GM21619 (cell line): ENCODE data around the gene TMEM54.

ENCODE experiments used
- ATAC-seq: cut with Tn5 transposase; IDR thresholded peaks from one replicate; pipeline ENCODE4 v1.9.1; 2021; ENCODE audit not compliant: unreplicated experiment

Gene TMEM54

DNA sequence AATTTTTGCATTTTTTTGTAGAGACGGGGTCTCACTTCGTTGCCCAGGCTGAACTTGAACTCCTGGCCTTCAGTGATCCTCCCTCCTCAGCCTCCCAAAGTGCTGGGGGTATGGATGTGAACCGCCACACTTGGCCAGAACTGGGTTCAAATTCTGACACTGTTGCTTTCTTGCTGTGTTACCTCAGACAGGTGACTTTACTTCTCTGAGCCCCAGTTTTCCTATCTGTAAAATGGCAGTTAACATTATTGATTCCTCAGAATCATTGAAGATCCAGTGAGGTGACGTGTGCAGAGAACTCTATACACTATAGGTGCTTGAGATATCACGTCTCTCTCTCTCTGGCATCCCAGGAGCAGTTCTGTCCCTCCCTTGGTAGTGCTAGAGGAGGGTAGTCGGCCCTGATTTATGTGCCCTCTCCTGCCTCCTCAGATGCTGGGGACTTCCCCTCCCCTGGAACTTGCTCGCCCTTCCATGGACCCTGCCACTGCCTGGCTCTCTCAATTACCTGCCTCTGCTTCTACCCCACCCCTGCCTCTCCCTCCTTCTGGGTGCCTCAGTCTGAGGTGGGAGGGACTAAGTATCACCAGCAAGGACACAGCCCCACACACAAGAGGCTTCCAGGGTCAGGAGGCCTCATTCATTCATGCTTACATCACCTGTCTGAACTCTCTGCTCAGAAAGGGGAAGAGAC, 17.7 kb downstream of the TMEM54 start:
- no peak for ATAC-seq

DNA sequence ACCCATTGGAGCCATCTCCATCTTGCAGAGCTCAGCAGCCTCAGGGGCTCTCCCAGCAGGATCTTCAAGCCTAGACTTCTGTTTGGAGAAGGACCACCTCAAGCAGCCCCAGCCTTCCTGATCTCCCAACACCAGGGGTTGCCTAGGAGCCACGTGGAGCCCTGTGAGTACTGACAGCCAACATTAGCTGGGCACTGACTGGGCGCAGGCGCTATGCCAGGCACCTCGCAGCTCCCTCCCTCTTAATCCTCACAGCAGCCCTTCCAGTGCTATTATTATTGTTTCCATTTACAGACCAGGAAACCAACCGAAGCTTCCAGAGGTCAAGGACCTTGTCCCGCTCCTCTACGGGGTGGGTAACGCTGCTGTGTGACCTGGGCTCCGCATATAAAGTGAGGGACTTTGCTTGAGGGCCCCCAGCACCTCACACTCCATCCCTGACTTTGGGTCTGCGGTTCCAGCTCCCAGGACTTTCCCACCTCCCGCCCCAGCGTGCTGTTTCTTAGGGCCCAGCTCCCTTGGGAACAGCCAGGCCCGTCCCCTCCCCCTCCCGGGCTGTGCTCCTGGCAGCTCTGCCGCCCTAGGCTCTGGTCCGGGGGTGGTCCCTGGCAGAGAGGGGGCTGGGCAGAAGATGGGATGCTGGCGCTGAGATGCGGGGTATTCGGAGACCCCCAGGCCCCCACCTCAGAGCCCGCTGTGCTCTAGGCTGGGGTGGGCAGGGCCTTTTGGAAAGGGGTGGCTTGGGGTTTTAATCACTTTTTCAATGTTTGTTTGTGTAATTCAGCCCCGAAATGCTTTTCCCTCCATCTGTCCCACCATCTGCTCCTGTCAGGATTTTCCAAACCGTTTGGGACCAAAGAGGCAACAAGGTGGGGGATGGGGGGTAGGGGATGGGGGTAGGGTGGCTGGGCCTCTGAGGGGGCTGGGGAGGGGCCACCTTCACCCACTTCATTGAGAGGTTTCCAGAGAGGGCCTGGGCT, 19.0 kb downstream of the TMEM54 start:
- no peak for ATAC-seq

DNA sequence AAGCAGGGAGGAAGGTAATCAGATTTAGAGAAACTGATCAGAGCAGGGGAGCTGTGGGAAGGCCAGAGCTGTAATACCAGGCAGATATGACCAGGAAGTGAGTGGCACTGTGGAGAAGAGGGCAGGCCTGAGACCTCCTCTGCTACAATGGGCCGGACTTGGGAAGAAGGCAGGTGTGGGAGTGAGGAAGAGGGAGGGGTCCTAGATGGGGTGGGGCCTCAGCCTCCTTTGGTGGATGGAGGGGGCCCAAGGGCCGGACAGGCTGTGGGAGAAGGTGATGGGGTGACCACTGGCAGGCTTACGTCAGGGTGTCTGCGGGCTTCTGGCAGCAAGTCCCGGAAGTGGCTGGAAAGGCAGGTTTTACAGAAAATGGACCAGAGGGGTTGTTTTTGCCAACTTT, 19.9 kb downstream of the TMEM54 start:
- no peak for ATAC-seq

DNA sequence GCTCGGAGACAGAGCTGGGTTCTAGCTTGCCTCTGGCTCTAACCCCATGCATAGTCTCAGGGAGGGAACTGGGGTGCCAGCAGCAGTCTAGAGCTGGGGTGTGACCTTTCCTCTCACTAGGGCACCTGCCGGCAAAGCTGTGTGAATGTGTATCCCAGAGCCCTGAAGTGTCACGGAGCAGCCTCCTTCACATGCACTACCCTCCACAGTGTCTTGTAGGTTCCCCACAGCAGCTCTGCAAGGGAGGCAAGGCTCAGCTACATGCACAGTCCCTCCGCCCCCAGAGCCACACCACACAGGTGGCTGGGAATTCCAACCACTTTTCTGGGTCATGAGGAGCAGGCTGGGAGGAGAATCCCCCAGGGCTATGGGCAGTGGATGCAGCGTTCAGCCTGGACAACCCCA, 22.6 kb downstream of the TMEM54 start:
- no peak for ATAC-seq

DNA sequence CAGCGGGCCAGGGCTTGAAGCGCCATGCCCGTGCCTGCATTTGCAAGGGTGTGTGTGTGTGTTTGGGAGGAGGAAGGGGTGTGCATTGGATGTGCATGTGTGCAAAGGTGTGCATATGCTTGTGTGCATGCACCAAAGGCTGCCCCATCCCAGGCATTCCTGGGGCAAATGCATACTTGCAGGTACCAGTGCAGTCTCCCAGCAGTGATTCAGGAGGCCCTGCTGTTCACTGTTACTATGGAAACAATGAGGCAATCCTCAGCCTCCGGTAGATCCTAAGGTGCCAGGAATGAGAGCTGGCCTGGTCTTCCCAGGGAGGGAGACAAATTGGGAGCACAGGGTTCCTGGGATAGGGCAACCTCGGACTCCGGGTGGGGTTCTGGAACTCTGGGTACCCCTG, 23.0 kb downstream of the TMEM54 start:
- ATAC-seq, result no peak

- ATAC-seq, result no peak
Measured at GRCh38 chr1:32877211-32878110, 23.7 kb downstream of the TMEM54 start.

DNA sequence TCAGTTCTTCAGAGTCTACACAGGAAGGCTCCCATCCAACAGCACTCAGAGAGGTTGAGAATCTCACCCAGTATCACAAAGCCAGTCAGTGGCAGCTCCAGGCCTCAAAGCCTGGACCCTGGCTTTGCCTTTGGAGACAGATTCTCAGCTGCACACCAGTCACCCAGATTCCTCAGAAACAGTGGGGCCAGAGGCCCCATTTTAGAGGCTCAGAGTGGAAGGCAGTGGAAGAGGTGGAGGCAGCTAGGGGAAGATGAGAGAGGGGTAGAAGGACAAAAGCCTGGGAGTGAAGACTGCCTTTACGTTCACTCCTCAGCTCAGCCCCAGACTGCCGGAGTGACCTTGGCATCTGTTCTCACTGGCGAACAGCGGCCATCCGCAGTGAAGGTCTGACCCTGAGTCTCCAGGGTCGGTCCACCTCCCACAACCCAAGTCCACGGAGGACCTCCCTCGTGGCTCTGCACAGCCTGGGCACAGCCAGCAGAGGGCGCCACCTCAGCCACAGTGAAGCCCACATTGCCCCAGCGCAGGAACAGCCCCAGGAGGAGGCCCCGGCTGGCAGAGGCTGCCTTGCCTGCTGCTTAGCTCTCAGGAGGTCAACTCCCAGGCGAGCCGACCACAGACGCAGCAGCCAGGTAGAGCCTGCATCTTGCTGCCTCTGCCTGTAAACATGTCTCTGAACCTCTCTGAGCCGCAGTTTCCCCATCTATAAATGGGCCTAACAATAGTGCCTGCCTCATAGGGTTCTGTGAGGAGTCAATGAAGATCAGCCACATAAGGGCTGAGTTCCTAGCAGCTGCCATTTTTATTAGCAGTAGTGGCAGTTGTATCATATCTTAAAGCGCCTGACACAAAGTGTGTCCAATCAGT, 24.6 kb downstream of the TMEM54 start:
- no peak for ATAC-seq

GRCh38 chr1:32874860-32875752, 26.1 kb downstream of the TMEM54 start:
- ATAC-seq, result no peak

GRCh38 chr1:32873484-32873883, 27.7 kb downstream of the TMEM54 start:
- no peak for ATAC-seq

- no peak for ATAC-seq
Measured at GRCh38 chr1:32872192-32872460, 29.1 kb downstream of the TMEM54 start.

GRCh38 chr1:32871364-32872191, 29.6 kb downstream of the TMEM54 start:
- ATAC-seq, result no peak

GRCh38 chr1:32870615-32871363, 30.4 kb downstream of the TMEM54 start, which contains the start of gene FNDC5:
Gene FNDC5, minus strand, starts transcription at chr1:32870912.
- no peak for ATAC-seq

DNA sequence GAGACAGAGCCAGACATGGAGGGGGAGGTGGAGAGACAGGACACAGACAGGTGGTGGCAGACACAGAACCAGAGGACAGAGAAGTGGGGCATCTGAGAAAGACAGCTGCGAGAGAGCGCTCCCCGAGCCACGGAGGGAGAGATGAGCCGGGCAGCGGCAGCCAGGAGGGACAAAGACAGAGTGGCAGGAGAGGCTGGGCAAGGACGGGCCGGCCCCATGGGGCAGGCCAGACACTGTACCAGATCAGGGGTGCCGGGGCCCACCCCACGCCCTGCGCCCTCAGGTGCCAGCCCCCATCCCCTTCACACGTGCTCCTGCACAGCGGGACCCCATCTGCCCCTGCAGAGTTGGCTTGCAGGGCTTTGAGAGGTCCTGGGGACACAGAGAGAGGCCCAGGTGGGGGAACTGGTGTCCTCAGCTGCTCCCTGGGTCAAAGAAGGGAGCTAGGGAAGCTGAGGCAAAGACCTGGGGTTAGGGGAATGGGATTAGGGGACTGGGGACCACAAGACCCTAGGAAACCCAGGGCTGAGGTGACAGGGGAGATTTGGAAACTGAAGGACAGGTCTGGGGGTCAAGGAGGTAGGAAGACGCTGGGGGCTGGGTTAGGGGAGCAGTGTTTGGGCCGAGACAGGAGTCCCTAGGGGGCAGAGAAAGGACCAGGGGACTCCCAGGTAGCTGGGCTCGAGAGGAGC, 31.1 kb downstream of the TMEM54 start:
- ATAC-seq, result no peak

DNA sequence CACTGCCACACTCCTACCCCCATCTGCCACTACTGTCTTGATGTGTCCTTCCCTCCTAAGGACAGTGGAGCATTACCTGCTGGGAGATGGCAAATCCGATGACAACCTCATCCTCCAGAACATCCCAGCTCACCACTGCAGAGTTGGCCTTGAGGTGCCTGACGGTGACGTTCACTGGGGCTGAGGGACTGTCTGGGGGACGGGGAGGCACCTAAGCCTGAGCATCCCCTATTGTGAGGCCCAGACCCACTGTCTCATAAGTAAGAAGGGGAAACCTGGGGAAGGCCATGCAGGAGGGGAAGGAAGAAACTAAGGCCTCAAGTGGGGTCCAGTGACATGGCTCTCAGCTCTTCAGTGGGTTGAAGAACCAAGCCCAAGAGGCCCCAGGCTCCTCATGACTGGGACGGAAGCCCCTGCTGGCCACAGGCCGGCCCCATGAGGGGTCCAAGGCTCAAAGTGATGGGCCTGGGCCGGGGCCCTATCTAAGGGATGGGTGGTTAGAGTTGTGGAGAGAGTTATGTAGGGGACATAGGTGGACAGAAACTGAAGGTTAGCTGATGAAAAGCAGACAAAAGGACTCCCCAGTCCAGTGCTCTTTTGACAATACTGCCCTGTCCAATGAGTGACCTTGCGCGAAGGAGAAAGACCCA, 32.3 kb downstream of the TMEM54 start:
- no peak for ATAC-seq

DNA sequence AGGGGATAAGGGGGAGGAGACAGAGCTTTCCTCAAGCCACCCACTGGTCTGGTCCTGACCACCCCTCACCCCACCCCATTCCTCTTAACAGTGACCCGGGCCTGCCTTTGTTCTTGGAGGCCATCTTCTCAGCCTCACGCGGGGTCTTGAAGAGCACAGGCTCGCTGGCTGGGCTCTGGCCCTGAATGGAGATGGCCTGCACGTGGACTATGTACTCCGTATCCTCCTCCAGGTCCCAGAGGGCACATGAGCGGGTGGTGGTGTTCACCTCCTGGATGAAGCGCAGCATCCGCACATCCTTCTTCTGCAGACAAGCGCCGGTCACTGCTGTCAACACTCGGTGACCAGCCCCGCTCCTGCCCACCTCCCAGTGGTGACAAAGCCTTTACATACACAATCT, 33.1 kb downstream of the TMEM54 start:
- ATAC-seq, result no peak

- no peak for ATAC-seq
Measured at GRCh38 chr1:32867671-32868070, 33.5 kb downstream of the TMEM54 start.

DNA sequence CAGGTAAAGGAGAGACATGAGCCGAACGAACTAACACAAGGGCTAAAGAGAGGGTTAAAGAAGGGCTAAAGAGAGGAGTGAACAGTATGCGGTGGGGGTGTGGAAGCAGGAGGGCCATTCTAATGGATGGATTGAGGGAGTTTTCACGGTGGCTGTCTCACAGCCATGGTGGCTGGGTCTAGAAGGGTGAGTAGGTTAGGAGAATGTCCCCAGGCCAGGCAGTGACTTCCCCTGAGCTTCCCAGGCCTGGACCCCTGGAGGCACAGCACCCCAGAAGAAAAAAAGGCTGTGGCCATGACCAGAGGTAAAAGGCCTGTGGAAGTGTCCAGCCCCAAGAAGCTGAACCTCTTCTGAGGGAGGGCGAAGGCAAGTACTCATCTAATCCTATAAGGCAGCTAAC, 34.0 kb downstream of the TMEM54 start:
- no peak for ATAC-seq
